ENCODE results near the gene UNC119.

DNA sequence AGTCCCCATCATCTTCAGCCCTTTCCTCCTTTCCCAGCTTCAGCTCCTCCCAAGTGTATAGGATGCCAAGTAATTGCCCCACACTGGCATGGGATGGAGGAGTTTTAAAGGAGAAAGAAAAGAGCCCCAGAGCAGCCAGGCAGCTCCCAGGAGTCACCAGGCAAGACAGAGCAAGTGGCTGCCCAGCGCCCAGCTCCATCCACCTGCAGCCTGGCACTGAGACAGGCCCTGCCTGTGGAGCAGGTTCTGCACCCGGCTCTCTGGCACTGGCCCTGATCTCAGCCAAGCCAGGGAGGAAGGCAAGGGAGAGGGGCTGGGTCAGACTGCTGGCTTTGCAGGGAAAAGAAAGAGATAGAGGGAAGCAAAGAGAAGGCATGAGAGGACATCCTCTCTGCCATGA, 24.6 kb downstream of the UNC119 start:
- TF ChIP-seq CTCF (IDR thresholded peaks at IDR 0.05; ENCODE audit: low read depth, low read length, missing input control) (no peak), SP1 (IDR thresholded peaks at IDR 0.05) (no peak)
- TF ChIP-seq, protein P1, sequence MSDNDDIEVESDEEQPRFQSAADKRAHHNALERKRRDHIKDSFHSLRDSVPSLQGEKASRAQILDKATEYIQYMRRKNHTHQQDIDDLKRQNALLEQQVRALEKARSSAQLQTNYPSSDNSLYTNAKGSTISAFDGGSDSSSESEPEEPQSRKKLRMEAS (IDR thresholded peaks at IDR 0.05) = no peak
- TF ChIP-seq, protein P2, sequence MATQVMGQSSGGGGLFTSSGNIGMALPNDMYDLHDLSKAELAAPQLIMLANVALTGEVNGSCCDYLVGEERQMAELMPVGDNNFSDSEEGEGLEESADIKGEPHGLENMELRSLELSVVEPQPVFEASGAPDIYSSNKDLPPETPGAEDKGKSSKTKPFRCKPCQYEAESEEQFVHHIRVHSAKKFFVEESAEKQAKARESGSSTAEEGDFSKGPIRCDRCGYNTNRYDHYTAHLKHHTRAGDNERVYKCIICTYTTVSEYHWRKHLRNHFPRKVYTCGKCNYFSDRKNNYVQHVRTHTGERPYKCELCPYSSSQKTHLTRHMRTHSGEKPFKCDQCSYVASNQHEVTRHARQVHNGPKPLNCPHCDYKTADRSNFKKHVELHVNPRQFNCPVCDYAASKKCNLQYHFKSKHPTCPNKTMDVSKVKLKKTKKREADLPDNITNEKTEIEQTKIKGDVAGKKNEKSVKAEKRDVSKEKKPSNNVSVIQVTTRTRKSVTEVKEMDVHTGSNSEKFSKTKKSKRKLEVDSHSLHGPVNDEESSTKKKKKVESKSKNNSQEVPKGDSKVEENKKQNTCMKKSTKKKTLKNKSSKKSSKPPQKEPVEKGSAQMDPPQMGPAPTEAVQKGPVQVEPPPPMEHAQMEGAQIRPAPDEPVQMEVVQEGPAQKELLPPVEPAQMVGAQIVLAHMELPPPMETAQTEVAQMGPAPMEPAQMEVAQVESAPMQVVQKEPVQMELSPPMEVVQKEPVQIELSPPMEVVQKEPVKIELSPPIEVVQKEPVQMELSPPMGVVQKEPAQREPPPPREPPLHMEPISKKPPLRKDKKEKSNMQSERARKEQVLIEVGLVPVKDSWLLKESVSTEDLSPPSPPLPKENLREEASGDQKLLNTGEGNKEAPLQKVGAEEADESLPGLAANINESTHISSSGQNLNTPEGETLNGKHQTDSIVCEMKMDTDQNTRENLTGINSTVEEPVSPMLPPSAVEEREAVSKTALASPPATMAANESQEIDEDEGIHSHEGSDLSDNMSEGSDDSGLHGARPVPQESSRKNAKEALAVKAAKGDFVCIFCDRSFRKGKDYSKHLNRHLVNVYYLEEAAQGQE (IDR thresholded peaks at IDR 0.05) = no peak
